GOT3 (cell line): ENCODE data around the gene MYO18B.

ENCODE experiments used
- DNase-seq: peaks from one replicate; lab custom pipeline; 2025; ENCODE audit warnings: mixed read lengths; lab: John Stamatoyannopoulos, UW

The MYO18B gene

GRCh38 chr22:25712661-25713400 lies 29.2 kb upstream of the MYO18B start:
- DNase-seq: no peak

GRCh38 chr22:25714070-25714469 lies 27.9 kb upstream of the MYO18B start:
- no peak for DNase-seq

GRCh38 chr22:25714739-25715138 lies 27.2 kb upstream of the MYO18B start:
- no peak for DNase-seq

- no peak for DNase-seq
Observed at GRCh38 chr22:25716637-25717036, 25.4 kb upstream of the MYO18B start.

GRCh38 chr22:25718135-25718840 lies 23.7 kb upstream of the MYO18B start:
- no peak for DNase-seq

GRCh38 chr22:25722223-25722622 lies 19.8 kb upstream of the MYO18B start:
- DNase-seq: no peak

GRCh38 chr22:25722626-25723025 lies 19.4 kb upstream of the MYO18B start:
- no peak for DNase-seq

- DNase-seq: no peak
Observed at GRCh38 chr22:25726241-25726640, 15.7 kb upstream of the MYO18B start.

- DNase-seq: no peak
Observed at GRCh38 chr22:25728071-25728470, 13.9 kb upstream of the MYO18B start.

- DNase-seq: no peak
Observed at GRCh38 chr22:25729016-25729995, 12.7 kb upstream of the MYO18B start.

- DNase-seq: no peak
Observed at GRCh38 chr22:25735650-25736049, 6.3 kb upstream of the MYO18B start.

GRCh38 chr22:25736378-25737011 lies 5.5 kb upstream of the MYO18B start:
- no peak for DNase-seq

GRCh38 chr22:25739659-25740344 lies 2.2 kb upstream of the MYO18B start:
- DNase-seq: no peak

- no peak for DNase-seq
Observed at GRCh38 chr22:25742918-25743708, 1.1 kb downstream of the MYO18B start.

GRCh38 chr22:25744694-25745093 lies 2.7 kb downstream of the MYO18B start:
- no peak for DNase-seq

GRCh38 chr22:25745341-25746011 lies 3.5 kb downstream of the MYO18B start:
- no peak for DNase-seq

GRCh38 chr22:25746012-25746373 lies 4.0 kb downstream of the MYO18B start:
- no peak for DNase-seq

- peak; percentile 76 for DNase-seq
Observed at GRCh38 chr22:25747245-25747944, 5.4 kb downstream of the MYO18B start.

GRCh38 chr22:25748140-25748539 lies 6.2 kb downstream of the MYO18B start:
- no peak for DNase-seq
